Suppressor macrophage treated with lipopolysaccharide for 4 hours (primary cell): Measurements from ENCODE around the gene S100Z.

Source experiments
- DNase-seq: peaks from one replicate; pipeline ENCODE4 v3.0.0-alpha.2; 2020

S100Z gene

DNA sequence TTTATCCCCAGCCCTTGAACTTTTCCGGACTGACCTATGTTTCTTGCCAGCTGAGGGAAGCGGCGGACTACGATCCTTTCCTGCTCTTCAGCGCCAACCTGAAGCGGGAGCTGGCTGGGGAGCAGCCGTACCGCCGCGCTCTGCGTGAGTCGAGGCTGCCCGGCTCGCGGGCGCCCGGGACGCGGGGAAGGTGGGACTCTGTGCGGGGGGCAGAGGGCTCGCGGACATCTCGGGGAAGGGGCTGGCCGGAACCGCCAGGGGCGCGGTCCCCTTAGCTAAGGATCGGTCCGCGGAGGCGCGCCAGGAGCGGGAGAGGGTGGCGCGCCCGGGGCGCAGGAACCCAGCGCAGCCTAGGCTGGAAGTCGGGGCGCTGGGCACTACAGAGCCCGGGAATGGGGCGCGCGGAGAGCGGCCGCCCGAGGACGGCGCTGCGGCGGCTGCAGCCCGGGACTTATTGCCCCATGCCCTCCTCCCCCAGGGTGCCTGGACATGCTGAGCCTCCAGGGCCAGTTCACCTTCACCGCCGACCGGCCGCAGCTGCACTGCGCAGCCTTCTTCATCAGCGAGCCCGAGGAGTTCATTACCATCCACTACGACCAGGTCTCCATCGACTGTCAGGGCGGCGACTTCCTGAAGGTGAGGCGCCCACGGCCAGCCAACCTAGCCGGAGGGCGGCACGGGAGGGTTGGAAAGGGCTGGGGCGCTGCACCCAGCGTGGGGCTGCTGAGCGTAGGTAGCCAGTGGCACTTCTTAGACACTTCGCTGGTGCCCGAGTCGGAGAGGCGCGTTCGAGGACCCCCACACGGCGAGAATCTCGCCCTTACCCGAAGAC lies 104.0 kb downstream of the S100Z start:
- no peak for DNase-seq

GRCh38 chr5:76954383-76954763 lies 104.6 kb downstream of the S100Z start:
- no peak for DNase-seq

DNA sequence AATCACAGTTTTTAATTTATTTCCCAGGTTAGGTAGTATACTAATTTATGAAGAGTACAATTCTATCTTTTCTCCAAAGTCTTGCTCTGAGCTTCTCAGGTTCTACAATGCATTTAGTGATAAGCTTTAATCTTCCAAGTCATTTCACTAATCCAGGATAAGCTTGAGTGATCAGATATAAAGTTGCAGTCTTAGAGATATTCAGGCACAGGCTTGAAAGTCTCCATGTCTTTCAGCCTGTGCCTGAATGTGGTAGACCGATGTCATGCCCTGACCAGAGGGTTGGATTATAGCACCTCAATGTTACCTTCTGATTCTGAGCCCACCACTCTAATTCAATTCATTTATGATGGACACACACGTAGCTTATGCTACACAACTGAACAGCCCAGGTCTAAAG lies 106.2 kb downstream of the S100Z start:
- no peak for DNase-seq

- DNase-seq: peak; percentile 70
Observed at GRCh38 chr5:76958991-76959767, 109.4 kb downstream of the S100Z start.

DNA sequence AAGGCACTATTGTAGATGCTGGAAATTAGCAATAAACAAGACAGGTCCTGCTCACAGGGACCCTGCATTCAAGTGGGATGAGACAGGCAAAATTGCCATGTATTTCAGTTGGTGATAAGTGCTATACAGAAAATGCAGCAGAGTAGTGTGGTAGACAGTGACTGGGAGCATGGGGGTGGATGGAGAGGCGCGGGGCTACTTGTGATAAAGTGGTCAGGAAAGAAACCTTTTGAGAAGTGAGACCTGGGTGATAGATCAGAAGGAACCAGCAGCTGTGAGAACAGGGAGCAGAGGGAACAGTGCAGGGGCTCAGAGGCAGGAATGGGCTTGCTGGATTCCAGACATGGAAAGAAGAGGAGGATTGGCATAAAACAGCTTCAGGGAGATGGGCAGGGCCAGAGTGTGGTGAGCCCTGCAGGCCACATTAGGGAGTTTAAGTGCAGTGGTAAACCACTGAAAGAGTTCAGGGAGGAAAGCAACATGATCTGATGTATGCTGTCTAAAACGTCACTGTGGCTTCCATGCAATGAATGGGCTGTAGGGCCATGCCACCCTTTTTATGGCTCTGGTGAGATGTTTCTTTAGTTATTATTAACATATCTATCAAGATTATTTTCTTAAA lies 110.3 kb downstream of the S100Z start:
- no peak for DNase-seq

- DNase-seq: no peak
Observed at GRCh38 chr5:76964060-76964459, 114.2 kb downstream of the S100Z start.
